ENCODE results near the gene CPNE1. TPM values are rescaled to one million over a fixed set of nuclear protein-coding genes. Genes with fewer than 3 reads are reported as not detected.

Gene CPNE1
- polyA plus RNA-seq, 3 donors = 153 to 210 (median 167) TPM

GRCh38 chr20:35638751-35639150 lies 25.9 kb downstream of the CPNE1 start:
- H2AFZ ChIP-seq (ENCODE audit: insufficient read depth, low read depth, low read length, poor library complexity, severe bottlenecking) = no peak overlapping the region
- no peaks in the 10 kb centered on the region for H3K9me3 Mint-ChIP-seq
- H3K36me3 ChIP-seq (replicated peaks in 1 of 2; ENCODE audit: control insufficient read depth in 1 of 2, insufficient read depth in 2 of 2, low read length in 2 of 2) = no peaks in the 10 kb centered on the region
- WGBS (ENCODE audit: insufficient coverage) = no CpG with 5 or more reads among the region's 2 CpGs
- no peaks in the 10 kb centered on the region for H3K27me3 ChIP-seq (ENCODE audit: control insufficient read depth in 2 of 2, insufficient read depth in 2 of 2, low read length in 2 of 2)
- no peak overlapping the region for H3K4me3 Mint-ChIP-seq
- no peak overlapping the region for H3K4me2 ChIP-seq (replicated peaks; ENCODE audit: extremely low read depth, low read length, poor library complexity, severe bottlenecking)
- no peak overlapping the region for H3K4me3 ChIP-seq (replicated peaks in 1 of 3; ENCODE audit: low read depth in 2 of 3, low read length in 3 of 3)
- H3K4me1 ChIP-seq (ENCODE audit: control insufficient read depth in 1 of 2, insufficient read depth in 2 of 2, low read length in 2 of 2) = no peaks in the 10 kb centered on the region
- H3K27ac Mint-ChIP-seq = no peak overlapping the region
- H3K36me3 Mint-ChIP-seq = peaks cover 2 to 4% of the 10 kb centered on the region in 2 donors
- peaks cover 46% of the 10 kb centered on the region for H3K79me2 ChIP-seq (ENCODE audit: insufficient read depth, low read length)
- no peak overlapping the region for H3K9ac ChIP-seq (ENCODE audit: insufficient read depth, low read length, poor library complexity, severe bottlenecking)
- intact Hi-C loops (cut with micrococcal nuclease) = no loop called here
- no peak for DNase-seq
- no peak for TF ChIP-seq CTCF (IDR thresholded peaks at IDR 0.05)
- no peaks in the 10 kb centered on the region for H3K27me3 Mint-ChIP-seq (ENCODE audit: low read depth in 3 of 3)
- no peaks in the 10 kb centered on the region for H3K9me3 ChIP-seq (replicated peaks in 1 of 2; ENCODE audit: control insufficient read depth in 1 of 2, insufficient read depth in 1 of 2, low read length in 2 of 2)
- H3K4me1 Mint-ChIP-seq = peaks cover 16% of the 10 kb centered on the region
- H3K27ac ChIP-seq (ENCODE audit: low read depth in 1 of 2, low read length in 2 of 2) = no peak overlapping the region
- H4K20me1 ChIP-seq (ENCODE audit: insufficient read depth, low read length) = peaks cover 82% of the 10 kb centered on the region

GRCh38 chr20:35637276-35637675 lies 27.4 kb downstream of the CPNE1 start:
- no peak overlapping the region for H2AFZ ChIP-seq (ENCODE audit: insufficient read depth, low read depth, low read length, poor library complexity, severe bottlenecking)
- H3K4me2 ChIP-seq (replicated peaks; ENCODE audit: extremely low read depth, low read length, poor library complexity, severe bottlenecking) = no peak overlapping the region
- Mint-ChIP-seq H3K4me1 (peaks cover 6% of the 10 kb centered on the region), H3K9me3 (no peaks in the 10 kb centered on the region), H3K27ac (peak overlapping the region in 1 of 7 donors; percentile 18), H3K36me3 (peaks cover 6 to 9% of the 10 kb centered on the region in 2 donors), H3K4me3 (no peak overlapping the region), H3K27me3 (ENCODE audit: low read depth in 3 of 3) (no peaks in the 10 kb centered on the region)
- DNase-seq = no peak
- TF ChIP-seq CTCF (IDR thresholded peaks at IDR 0.05) = no peak
- peaks cover 76% of the 10 kb centered on the region for H4K20me1 ChIP-seq (ENCODE audit: insufficient read depth, low read length)
- no peak overlapping the region for H3K9ac ChIP-seq (ENCODE audit: insufficient read depth, low read length, poor library complexity, severe bottlenecking)
- H3K27ac ChIP-seq (ENCODE audit: low read depth in 1 of 2, low read length in 2 of 2) = no peak overlapping the region
- no peaks in the 10 kb centered on the region for H3K27me3 ChIP-seq (ENCODE audit: control insufficient read depth in 2 of 2, insufficient read depth in 2 of 2, low read length in 2 of 2)
- intact Hi-C loops (cut with micrococcal nuclease) = no loop called here
- no peaks in the 10 kb centered on the region for H3K4me1 ChIP-seq (ENCODE audit: control insufficient read depth in 1 of 2, insufficient read depth in 2 of 2, low read length in 2 of 2)
- 97% methylated on average over 4 of the region's 6 CpGs for WGBS (ENCODE audit: insufficient coverage)
- H3K79me2 ChIP-seq (ENCODE audit: insufficient read depth, low read length) = peaks cover 38% of the 10 kb centered on the region
- peaks cover 5 to 8% of the 10 kb centered on the region in 2 donors for H3K36me3 ChIP-seq (replicated peaks in 1 of 2; ENCODE audit: control insufficient read depth in 1 of 2, insufficient read depth in 2 of 2, low read length in 2 of 2)
- no peak overlapping the region for H3K4me3 ChIP-seq (replicated peaks in 1 of 3; ENCODE audit: low read depth in 2 of 3, low read length in 3 of 3)
- no peaks in the 10 kb centered on the region for H3K9me3 ChIP-seq (replicated peaks in 1 of 2; ENCODE audit: control insufficient read depth in 1 of 2, insufficient read depth in 1 of 2, low read length in 2 of 2)
